Endometrial microvascular endothelial cells (primary cell): ENCODE measurements around the gene MTRR. TPM values are rescaled to one million over a fixed set of nuclear protein-coding genes. Genes with fewer than 3 reads are reported as not detected.

ENCODE experiments used
- in situ Hi-C: cut with HindIII; loops from 2 replicates; pipeline ENCODE4 v1.10.0; 2017; ENCODE audit warnings: low sequenced_read_pairs, low pct_unique_long_range_greater_than_20kb; ENCODE audit errors: inconsistent ontology term
- total RNA-seq: library from RNA; depleted of rRNA; stranded (reverse); fragments of >200 nt; gene quantifications from one replicate; pipeline ENCODE4 v1.2.3, GENCODE V29; 2015; ENCODE audit errors: inconsistent ontology term

Gene MTRR
- total RNA-seq, 1 donor from 2014 or later, result 26.9 TPM

- in situ Hi-C loops, result no loop called here
Observed at GRCh38 chr5:7927466-7928375, 58.8 kb downstream of the MTRR start.

GRCh38 chr5:7930011-7930410 is 61.1 kb downstream of the MTRR start:
- in situ Hi-C loops, result no loop called here

- in situ Hi-C loops, result no loop called here
Observed at GRCh38 chr5:7941692-7942091, 72.7 kb downstream of the MTRR start.

- in situ Hi-C loops, result no loop called here
Observed at GRCh38 chr5:7947301-7947700, 78.4 kb downstream of the MTRR start.

Other genes with a start within 250 kb of the MTRR start
- gene CFAP90, start 18.0 kb upstream of the MTRR start, total RNA-seq, result not detected
- gene FASTKD3, start 117 bp upstream of the MTRR start, total RNA-seq, result 20.4 TPM